ENCODE measurements around the gene FYB1.

FYB1 gene

DNA sequence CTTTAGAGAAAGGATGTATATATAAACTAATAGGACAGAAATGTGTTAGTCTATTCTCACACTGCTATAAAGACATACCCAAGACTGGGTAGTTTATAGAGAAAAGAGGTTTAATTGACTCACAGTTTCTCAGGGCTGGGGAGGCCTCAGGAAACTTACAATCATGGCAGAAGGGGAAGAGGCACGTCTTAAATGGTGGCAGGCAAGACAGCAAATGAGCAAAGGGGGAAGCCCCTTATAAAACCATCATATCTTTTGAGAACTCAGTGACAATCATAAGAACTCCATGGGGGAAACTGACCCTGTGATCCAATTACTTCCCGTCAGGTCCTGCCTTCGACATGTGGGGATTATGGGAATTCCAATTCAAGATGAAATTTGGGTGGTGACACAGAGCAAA, 136.4 kb downstream of the FYB1 start:
- DNase-seq (ENCODE audit: low read depth), result no peak

DNA sequence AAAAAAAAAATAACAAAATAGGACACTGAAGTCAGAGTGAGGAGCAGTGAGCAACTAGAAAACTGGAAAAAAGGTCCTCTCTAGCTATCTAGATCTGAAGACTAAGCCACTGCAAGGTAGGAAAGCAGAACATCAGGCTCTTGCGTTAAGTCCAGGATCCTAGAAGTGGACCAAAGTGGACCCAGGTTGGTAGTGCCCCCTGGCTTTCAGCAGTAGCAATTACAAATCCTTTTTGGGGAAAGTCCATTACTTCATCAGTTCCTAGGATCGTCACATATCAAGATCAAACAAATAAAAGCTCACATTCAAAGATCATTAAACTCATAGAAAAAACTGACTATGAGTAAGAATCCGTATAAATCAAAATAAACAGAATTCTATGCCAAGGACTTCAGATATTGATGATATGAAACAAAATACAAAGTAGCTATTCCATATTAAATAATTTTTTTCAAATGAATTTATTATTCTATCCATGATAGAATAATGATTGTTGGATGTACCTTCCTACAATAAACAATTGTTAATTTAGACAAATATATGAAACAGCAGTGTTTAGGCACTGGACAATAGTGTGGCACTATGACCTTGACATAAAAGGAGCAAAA, 138.7 kb downstream of the FYB1 start:
- DNase-seq (ENCODE audit: low read depth), result no peak

DNA sequence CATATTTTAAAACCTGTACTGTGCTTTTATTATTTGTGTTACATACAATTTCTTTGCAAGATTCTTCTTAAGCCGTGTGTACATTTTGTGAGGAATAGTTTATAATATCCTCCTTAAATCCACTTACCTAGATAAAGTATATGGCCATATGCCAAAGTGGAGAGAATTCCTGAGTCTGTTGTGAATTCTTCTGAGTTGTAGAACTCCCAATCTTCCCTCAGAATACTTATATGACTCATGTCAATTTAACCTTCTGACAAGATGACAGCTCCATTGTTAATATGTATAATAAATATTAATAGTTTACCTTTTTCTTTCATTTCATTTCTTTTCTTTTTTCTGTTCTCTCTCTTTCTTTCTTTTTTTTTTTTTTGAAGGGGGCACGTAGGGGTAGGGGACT, 139.2 kb downstream of the FYB1 start:
- no peak for DNase-seq (ENCODE audit: low read depth)

DNA sequence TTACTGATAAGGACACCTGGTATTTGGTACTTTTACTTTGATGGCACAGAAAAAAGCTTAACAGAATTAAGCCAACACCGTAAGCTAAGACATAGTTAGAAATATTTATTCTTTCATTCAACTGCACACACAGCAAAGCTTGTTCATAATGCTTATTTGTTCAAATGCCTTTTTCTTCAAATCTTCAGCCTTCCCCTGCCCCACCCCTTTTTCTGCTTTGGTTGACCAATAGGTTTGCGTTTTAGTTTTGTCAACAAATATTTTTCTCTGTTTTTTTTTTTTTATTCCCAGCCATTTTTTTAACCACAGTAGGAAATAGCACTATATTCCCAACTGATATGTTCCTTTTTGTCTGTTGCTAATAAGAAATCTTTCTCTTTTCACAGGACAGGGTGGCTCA, 140.2 kb downstream of the FYB1 start:
- no peak for DNase-seq (ENCODE audit: low read depth)

DNA sequence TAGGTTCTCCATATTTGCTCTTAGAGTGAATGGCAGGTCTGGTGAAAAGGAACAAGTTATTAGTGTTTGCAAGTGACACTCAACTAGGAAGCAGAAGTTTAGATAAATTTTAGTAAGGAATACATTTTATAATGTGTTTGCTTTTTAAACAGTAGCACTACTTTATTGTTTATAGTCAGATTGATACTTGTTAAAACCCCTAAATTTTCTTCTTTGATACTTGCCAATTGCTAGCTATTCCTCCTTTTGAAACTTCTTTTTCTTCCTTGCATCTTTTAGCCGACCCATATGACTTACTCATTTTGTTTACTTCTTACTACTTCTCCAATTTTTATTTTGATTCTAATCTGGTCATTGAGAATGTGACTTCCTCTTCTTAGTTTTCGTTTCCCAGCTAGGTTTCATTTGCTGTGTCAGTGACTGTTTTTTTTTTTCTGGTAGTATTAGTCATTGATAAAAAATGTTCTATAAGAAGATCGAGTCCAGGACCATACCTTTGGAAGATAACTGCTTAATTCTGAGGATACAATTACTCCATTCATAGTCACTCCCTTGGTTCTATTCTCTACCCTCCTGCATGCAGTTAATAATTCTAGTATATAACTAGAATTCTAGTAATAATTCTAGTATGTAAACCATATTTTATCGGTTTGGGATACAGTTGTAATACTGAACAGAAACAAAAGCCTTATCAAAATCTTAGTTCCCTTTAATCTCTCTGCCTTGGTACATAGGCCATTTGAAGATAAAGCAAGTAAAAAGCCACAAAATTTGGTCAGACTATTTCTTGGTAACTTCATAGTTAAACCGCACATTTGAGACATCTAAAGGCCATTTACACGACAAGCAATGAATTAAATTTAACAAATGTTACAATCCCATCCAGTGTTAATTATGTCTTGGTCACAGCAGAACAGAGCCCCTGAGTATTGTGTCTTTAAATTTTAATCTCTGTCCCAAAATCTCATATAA, 142.3 kb downstream of the FYB1 start:
- DNase-seq (ENCODE audit: low read depth), result no peak

DNA sequence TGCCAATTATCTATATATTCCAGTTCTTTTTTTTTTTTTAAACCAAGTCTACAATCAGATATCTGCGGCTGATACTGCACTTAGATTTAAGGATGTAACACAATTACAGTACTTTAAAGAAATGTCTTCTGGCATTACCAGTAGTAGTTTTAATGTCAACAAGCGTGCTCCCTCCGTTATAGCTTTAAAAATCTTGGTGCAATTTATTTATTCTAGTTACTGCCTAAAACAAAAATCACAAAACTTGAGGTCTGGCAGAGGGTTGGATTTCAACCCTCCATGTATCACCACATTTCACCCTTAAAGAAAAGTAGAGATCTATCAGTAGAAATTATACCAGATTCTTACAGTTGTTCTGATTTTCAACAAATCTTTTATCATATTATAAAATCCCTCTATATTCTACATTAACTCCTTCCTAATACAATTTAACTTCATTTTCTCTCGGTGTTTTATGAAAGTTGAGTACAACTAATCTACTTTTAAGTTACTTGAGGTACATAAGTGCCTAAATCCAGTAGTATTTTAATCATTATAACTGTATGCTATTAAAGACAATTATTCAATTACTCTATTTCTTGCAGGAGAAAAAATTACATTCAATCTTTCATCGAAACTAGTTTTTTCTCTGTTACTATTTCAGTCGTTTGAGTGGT, 143.1 kb downstream of the FYB1 start:
- DNase-seq (ENCODE audit: low read depth), result no peak

DNA sequence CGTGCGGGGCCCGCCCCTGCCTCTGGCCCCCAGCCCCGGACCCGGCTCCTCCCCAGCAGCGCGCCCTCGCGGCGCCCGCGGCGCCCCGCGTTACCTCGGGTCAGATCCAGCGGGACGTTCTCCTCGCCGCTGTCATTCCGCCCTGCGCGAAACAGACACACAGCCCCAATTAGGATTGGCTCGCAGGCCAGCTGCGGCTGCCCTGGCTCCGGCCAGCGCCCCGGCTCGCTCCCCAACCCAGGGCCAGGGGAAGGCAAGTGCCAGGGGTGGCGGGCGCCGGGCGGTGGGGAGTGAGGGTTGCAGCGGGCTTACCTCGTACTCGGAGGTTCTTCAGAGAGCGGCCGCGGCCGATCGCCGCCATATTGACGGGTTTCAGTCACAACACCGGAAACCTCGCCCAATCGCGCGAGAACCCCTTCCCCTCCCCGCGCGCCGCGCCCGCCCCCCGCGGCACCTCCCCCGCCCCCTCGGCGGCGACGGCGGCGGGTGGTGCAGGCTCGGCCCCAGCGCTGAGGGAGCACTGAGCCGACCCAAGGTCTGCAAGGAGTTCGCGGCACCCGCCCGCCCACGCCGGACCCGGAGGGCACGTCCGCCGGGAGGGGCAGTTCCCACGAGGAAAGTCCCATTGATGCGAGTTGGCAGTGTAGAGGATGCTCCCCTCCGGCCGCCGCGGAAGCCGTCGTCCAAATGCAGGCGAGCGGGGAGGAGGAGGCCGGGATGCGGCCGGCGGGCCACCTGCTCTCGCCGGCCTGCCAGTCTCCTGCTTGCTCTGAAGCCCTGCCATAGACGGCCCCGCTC, 145.1 kb downstream of the FYB1 start, which contains the start of gene RICTOR:
TSS of gene RICTOR (minus strand) at position 383 of the 798 bp plus-strand sequence. CDS start at position 361, 22 bp downstream.
- peak; percentile 81 for DNase-seq (ENCODE audit: low read depth)

DNA sequence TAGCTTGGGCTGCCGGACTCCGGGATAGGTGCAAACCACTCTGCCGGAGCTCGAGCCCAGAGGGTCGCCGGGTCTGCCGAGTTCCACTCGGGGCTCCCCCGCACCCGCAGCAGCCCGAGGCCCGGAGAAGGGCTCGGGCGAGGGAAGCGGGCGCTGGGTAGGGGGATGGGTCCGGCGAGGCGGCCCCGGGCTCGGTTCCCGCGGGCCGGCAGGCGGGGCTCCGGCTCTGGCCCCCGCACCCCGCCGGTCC, 145.7 kb downstream of the FYB1 start:
- DNase-seq (ENCODE audit: low read depth), result peak; percentile 0

DNA sequence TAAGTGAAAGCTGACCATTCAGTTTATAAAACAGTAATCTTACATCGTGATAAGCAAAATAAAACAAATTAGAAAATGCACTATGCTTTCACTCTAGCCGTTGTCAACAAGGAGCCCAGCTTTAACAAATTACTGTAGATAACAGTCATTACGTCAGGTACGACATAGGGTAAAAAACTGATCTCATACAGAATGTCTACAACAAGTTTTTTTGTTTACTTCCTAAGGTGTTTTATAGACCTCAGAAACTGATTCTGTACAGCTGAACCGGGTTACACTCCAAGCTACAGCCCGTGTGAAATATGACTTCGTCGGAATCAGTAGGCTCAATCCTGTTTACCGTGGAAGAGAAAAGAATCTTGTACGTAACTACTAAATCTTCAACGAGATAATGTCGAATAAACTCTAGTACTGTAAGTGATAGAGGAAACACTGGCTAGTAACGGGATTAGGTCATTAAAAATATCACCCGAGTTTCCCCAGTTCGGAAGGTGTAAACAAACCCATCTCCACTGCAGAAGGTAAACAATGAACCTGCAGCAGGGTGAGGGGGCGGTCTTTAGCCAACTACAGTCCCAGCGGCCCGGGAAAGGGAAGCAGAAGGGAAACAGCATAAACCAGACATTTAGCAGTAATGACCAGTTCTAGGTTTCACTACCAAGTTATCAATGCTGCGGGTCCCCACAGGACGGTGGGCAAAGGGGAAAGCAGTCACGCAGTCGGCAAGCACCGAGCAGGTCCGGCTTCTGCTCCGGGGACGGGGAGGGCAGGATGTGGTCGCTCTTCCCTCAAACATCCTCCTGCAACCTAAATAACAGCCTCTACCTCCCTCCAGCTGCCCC, 146.2 kb downstream of the FYB1 start:
- DNase-seq (ENCODE audit: low read depth), result peak; percentile 19

DNA sequence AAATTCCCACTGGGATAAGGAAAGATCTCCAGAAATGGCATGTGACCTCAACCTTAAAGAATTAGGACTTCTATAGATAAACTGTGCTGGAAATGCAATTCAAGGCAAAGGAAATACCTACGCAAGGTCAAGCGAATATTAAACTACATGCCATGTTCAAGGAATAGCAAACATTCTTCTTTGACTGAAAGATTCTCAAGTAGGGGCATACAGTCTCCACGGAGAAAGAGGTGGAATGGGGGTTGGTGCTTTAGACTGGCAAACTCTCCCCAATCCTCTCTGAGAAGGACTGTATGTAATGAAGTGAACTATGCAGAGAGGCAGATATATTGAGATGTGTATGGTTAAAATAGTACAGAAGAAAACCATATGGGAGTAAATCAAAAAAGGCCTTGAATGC, 151.3 kb downstream of the FYB1 start:
- DNase-seq (ENCODE audit: low read depth), result no peak

DNA sequence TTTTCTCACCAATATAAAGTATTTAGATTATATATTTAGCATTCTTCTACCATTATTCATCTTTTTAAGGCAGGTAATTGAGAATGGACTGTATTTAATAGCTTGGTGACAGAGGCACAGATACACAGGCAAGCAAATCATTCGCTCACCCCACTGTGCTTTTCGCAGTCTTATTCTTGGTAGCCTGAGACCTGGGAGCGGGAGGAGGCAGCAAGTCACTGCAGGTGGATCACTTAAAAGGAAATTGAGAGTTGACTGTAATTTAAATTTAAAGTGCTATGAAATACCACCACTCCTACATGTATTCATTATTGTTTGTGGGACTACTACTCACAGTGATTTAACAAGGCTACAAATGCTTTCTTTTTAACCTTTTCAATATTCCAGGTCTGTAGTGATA, 154.9 kb downstream of the FYB1 start:
- DNase-seq (ENCODE audit: low read depth), result no peak

DNA sequence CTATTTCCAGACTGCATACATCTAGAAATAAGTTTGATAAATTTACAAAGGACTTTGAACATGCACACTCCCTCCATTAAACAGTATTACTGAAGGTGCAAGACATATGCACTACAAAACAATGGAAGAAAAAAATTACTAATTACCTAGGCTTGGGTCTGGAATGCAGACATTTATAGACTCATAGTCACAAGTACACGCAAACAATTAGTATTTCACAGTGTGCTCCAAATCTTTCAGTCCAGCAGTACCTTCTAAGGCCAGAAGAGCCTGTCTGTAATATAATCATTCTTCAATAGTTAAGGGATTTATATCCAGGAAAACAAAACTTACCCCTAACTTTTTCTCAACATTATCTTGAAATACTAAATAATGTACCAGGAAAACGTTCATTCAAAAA, 156.3 kb downstream of the FYB1 start:
- no peak for DNase-seq (ENCODE audit: low read depth)

DNA sequence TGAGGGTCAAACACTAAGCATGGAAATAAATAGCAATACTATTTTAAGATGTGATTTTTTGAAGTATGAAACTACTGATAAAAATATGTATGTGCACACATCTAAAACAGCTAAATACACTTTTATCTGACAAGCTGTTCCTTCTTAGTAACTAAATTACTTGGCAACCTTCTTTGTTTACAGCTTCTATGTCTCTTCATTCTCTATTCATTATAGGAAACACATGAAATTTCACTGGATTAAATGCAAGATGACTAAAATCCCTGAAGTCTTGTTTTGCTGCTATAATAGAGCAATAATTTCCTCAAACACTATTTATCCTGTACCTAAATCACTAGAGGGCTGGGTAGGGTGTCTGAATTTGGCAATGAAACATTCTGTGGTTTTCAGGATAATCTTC, 156.8 kb downstream of the FYB1 start:
- no peak for DNase-seq (ENCODE audit: low read depth)

DNA sequence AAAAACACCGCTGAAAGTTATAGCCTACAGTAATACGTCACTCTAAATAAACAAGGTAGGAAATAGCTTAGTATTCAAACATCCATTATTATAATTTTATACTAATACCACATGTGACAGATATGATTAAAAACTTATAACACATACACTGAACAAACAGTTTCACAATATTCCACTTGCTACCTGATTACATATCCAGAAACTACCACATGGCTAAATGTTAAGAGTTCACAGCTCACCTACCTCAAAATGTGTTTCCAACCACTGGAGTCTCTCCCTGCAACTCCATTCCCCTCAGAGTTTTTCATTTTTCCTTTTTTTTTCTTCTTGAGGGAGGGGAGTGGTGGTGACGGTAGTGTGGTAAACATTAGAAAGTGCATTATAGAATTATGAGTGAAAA, 157.3 kb downstream of the FYB1 start:
- no peak for DNase-seq (ENCODE audit: low read depth)

DNA sequence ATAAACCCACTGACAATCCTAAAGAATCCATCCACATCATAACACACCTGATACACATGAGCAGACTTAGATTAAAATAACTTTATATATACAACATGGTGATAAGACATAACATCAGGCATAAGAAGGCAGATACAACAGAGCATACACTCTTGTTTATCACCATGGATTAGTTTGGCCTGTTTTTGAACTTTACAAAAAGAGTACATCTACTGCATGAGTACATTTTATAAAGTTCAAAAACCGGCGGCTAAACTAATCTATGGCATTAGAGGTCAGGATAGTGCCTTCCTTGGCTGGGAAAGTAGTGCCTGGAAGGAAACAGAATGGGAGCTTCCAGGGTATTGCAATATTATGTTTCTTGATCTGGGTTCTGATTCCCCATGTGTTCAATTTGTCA, 160.3 kb downstream of the FYB1 start:
- DNase-seq (ENCODE audit: low read depth), result no peak

DNA sequence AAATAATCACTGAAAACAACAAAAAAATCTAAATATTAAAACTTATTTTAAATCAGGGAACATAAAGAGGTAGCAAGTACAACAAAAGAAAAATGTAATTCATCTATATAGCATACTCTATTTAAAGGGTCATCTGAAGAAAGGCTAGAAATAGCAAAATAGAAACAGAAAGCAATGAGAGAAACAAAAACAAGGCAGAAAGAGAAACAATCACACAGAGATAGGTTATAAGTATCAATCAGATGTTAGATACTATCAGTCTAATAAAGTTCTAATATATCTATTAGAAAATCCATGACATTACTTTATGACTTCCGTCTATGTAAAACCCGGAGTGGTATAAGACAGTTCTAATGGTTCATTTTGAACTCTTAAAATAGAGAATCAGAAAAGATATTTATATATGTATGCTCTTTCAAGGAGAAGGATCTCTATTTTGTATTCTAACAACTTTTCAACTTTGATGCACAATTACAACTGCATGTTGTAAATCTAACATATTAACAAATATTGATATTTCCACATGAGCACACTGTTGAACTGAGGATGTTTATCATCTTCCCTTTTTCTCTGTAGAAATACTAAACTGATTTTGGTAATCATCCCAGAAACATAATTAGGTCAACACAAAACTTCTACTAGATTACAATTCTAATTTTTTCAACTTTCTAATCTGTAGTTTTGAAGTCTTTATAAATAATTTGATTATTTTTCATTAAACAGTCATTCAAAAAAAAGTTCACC, 161.0 kb downstream of the FYB1 start:
- DNase-seq (ENCODE audit: low read depth), result no peak

DNA sequence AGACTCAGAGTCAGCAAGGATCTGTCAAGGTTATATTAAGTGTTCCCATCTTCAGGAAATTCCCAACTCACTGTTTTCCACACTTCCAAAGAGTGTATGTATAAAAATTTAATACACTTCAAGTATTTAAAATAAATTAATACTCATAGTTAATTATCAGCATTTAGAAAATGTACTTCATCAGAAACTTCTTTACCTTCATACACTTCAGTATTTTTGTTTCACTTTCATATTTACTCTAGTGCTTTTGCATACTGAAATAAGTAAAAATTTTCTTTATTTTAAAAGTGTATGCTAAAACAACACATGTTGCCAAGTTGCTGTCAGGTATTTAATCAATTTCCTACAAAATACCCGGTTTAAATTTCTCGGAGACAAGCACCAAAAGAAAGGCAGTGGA, 161.6 kb downstream of the FYB1 start:
- no peak for DNase-seq (ENCODE audit: low read depth)

DNA sequence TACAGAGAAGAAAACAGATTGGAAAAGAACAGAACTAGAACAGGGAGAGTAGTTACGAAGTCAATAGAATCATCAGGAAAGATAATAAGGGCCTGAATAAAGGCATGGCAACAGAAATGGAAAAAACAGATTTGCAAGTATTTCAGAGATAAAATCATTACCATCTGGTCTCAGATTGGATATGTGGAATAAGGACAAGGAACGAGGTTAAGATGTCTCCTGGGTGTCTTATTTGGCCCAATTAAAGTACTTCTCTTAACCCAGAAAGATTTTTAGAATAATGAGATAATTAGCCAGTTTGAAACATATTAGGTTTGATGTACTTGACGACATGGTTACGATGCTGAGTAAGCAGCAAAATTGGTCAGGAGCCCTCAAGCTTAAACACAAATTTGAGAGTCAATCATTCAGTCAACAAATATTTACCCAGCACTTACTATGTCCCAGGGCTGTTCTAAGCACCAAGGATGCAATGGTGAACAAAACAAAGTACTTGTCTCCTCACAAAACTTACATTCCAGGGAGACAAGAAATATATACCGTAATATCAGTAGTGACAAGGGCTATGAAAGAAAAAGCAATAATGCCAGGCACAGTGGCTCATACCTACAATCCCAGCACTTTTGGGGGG, 163.5 kb downstream of the FYB1 start:
- no peak for DNase-seq (ENCODE audit: low read depth)
